OCI-LY3 (cell line): ENCODE results near the gene TNP1.

ENCODE experiments used
- H2AFZ ChIP-seq: fragments of 200-600, 300-600 bp; shearing (Covaris generic); 2 replicates; pipeline ENCODE4 v1.6.0; 2014; ENCODE audit warnings: antibody characterized with exemption, low read depth, low read length
- H3K27ac ChIP-seq: fragments of 200-600, 300-600 bp; sonication (generic); 2 replicates; pipeline ENCODE4 v1.5.1; 2014; ENCODE audit warnings: mild to moderate bottlenecking, low read length, moderate library complexity, mixed read lengths
- H3K27me3 ChIP-seq: fragments of 200-600, 300-600 bp; sonication (generic); 2 replicates; pipeline ENCODE4 v1.6.1; 2014; ENCODE audit warnings: low read depth, low read length, mixed read lengths
- H3K36me3 ChIP-seq: fragments of 200-600, 300-600 bp; sonication (generic); replicated peaks from 2 replicates; pipeline ENCODE3; 2014; ENCODE audit warnings: low read depth, low read length, mixed read lengths
- H3K4me1 ChIP-seq: fragments of 300-600, 200-600 bp; sonication (generic); 2 replicates; pipeline ENCODE4 v1.6.1; 2014; ENCODE audit warnings: low read length, mixed read lengths
- H3K4me2 ChIP-seq: fragments of 200-600, 300-600 bp; sonication (generic); 2 replicates; pipeline ENCODE4 v1.6.1; 2014; ENCODE audit warnings: low read length, mixed read lengths
- H3K4me3 ChIP-seq: fragments of 300-600, 200-600 bp; sonication (generic); 2 replicates; pipeline ENCODE4 v1.5.1; 2014; ENCODE audit warnings: antibody characterized with exemption, mild to moderate bottlenecking, low read length, moderate library complexity
- H3K79me2 ChIP-seq: fragments of 300-600, 200-600 bp; shearing (Covaris generic); 2 replicates; pipeline ENCODE4 v1.6.1; 2014; ENCODE audit warnings: mild to moderate bottlenecking, low read length, mixed read lengths
- H3K9ac ChIP-seq: fragments of 300-600, 200-600 bp; shearing (Covaris generic); 2 replicates; pipeline ENCODE4 v1.6.0; 2014; ENCODE audit warnings: mild to moderate bottlenecking, low read length, moderate library complexity
- H3K9me3 ChIP-seq: fragments of 200-600, 300-600 bp; shearing (Covaris generic); 2 replicates; pipeline ENCODE4 v1.6.1; 2014; ENCODE audit warnings: low read length, mixed read lengths; ENCODE audit not compliant: insufficient read depth
- H4K20me1 ChIP-seq: fragments of 200-600, 300-600 bp; sonication (generic); 2 replicates; pipeline ENCODE4 v1.6.1; 2016; ENCODE audit warnings: low read length, mixed read lengths; ENCODE audit not compliant: insufficient read depth
- CTCF ChIP-seq: fragments of 200-600, 300-600 bp; sonication (generic); IDR thresholded peaks from 2 replicates; pipeline ENCODE4 v1.5.1; 2014; ENCODE audit warnings: antibody characterized with exemption, low read length, low read depth
- EZH2phosphoT487 ChIP-seq: fragments of 200-600 bp; shearing (Covaris generic); IDR thresholded peaks from 2 replicates; pipeline ENCODE4 v1.6.1; 2018; ENCODE audit warnings: antibody characterized with exemption, mixed run types, low read depth

The TNP1 gene

GRCh38 chr2:216871333-216871934 is 11.6 kb upstream of the TNP1 start:
- H2AFZ ChIP-seq = no peak overlapping the region
- 0 out of 2 replicates have a peak, but pooled peaks cover 4% of the 10 kb centered on the region for H3K4me1 ChIP-seq
- H3K9ac ChIP-seq = no peak overlapping the region
- no peak overlapping the region for H3K4me3 ChIP-seq
- H3K9me3 ChIP-seq = no peaks in the 10 kb centered on the region
- H3K79me2 ChIP-seq = no peaks in the 10 kb centered on the region
- no peak overlapping the region for H3K4me2 ChIP-seq
- no peaks in the 10 kb centered on the region for H4K20me1 ChIP-seq
- H3K36me3 ChIP-seq = no peaks in the 10 kb centered on the region
- peaks cover 10% of the 10 kb centered on the region; the same call in 1 of the 2 replicates for H3K27me3 ChIP-seq
- TF ChIP-seq EZH2phosphoT487 = no peak
- no peak overlapping the region for H3K27ac ChIP-seq

- no peak overlapping the region for H2AFZ ChIP-seq
These were observed 10.9 kb upstream of the TNP1 start for GRCh38 chr2:216870508-216871332.

DNA sequence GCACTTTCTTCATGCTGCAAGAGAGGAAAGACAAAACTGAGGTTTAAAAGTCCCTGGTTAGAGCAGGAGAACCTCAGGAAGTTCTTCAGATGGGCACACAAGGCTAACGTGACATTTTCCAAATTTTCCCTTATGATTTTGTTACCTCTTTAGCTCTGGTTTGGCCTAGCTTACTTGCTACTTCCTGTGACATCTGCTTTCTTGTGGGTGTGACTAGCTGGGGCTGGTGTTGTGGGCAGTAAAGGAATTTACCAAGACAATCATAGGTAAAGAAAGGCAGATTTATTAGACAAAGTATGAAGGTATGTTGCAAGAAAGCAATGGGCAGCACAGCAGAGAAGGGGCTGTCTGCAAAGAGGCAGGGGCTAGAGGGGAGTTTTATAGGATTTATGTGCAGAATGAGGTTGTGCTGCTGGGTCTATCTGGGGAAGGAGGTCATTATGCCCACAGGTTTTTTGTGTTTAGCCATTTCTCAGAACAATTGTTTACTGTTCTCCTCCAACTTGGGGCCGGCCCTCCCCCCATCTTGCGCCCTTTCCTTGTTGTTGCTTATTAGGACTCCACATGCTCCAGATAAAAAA is 6.7 kb upstream of the TNP1 start:
- Histone ChIP-seq H3K27me3 (no peaks in the 10 kb centered on the region), H4K20me1 (no peaks in the 10 kb centered on the region), H3K9ac (no peak overlapping the region), H3K79me2 (no peaks in the 10 kb centered on the region), H3K4me3 (no peak overlapping the region), H3K27ac (no peak overlapping the region), H3K4me2 (no peak overlapping the region), H3K9me3 (no peaks in the 10 kb centered on the region), H3K36me3 (no peaks in the 10 kb centered on the region), H3K4me1 (no peaks in the 10 kb centered on the region), H2AFZ (no peak overlapping the region)
- TF ChIP-seq CTCF (no peak), EZH2phosphoT487 (no peak)

More at GRCh38 chr2:216870508-216871332, 10.9 kb upstream of the TNP1 start:
- H3K27ac ChIP-seq = no peak overlapping the region
- no peaks in the 10 kb centered on the region for H3K79me2 ChIP-seq
- no peaks in the 10 kb centered on the region for H3K9me3 ChIP-seq
- H3K27me3 ChIP-seq = peaks cover 10% of the 10 kb centered on the region; the same call in 1 of the 2 replicates
- H3K9ac ChIP-seq = no peak overlapping the region
- no peaks in the 10 kb centered on the region for H3K36me3 ChIP-seq
- TF ChIP-seq EZH2phosphoT487 (no peak), CTCF (no peak)
- no peak overlapping the region for H3K4me2 ChIP-seq
- 0 out of 2 replicates have a peak, but pooled peaks cover 4% of the 10 kb centered on the region for H3K4me1 ChIP-seq
- no peak overlapping the region for H3K4me3 ChIP-seq
- no peaks in the 10 kb centered on the region for H4K20me1 ChIP-seq

DNA sequence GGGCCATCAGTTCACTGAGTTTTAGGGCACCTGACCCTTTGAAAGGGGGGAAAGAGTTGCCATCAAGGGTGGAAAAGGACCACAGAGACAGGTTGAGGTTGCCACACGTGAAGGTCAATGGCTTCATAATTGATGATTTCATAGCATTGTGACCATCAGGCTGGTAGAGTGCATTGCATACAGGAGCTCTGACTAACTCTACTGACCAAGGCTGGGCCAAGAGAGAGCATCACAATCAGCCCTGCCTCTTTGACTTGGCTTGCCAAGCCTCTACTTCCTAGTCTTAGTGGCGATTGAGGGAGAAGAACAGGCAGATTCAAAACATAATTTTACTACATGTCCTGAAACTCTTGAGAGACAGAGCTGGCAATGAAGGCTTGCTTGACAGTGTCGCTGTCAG is 5.8 kb upstream of the TNP1 start:
- Histone ChIP-seq H3K27ac (no peak overlapping the region), H4K20me1 (no peaks in the 10 kb centered on the region), H3K4me3 (no peak overlapping the region), H3K4me1 (no peaks in the 10 kb centered on the region), H2AFZ (no peak overlapping the region), H3K79me2 (no peaks in the 10 kb centered on the region), H3K9me3 (no peaks in the 10 kb centered on the region), H3K36me3 (no peaks in the 10 kb centered on the region), H3K27me3 (no peaks in the 10 kb centered on the region), H3K4me2 (no peak overlapping the region), H3K9ac (no peak overlapping the region)
- TF ChIP-seq EZH2phosphoT487 = no peak
- TF ChIP-seq CTCF = no peak
